ENCODE data around the gene RNF130.

RNF130 gene

GRCh38 chr5:179955062-179955461 is 116.5 kb downstream of the RNF130 start:
- no peak for DNase-seq (ENCODE audit: low read depth)

GRCh38 chr5:179954434-179954833 is 117.1 kb downstream of the RNF130 start:
- peak; percentile 21 for DNase-seq (ENCODE audit: low read depth)
- H3K4me3 ChIP-seq (replicated peaks; ENCODE audit: low read depth, low read length) = no peak overlapping the region
- no peak for TF ChIP-seq CTCF (IDR thresholded peaks at IDR 0.05; ENCODE audit: low read length, missing control alignments)

More at GRCh38 chr5:179955062-179955461, 116.5 kb downstream of the RNF130 start:
- H3K4me3 ChIP-seq (replicated peaks; ENCODE audit: low read depth, low read length) = no peak overlapping the region
- TF ChIP-seq CTCF (IDR thresholded peaks at IDR 0.05; ENCODE audit: low read length, missing control alignments) = no peak

- H3K4me3 ChIP-seq (replicated peaks; ENCODE audit: low read depth, low read length) = no peak overlapping the region
- no peak for DNase-seq (ENCODE audit: low read depth)
- TF ChIP-seq CTCF (IDR thresholded peaks at IDR 0.05; ENCODE audit: low read length, missing control alignments) = no peak
These were observed 117.6 kb downstream of the RNF130 start for GRCh38 chr5:179953987-179954386.

- no peak overlapping the region for H3K4me3 ChIP-seq (replicated peaks; ENCODE audit: low read depth, low read length)
- DNase-seq (ENCODE audit: low read depth) = no peak
- TF ChIP-seq CTCF (IDR thresholded peaks at IDR 0.05; ENCODE audit: low read length, missing control alignments) = no peak
These were observed 134.4 kb downstream of the RNF130 start for GRCh38 chr5:179936976-179937681.

GRCh38 chr5:179930788-179931473 is 140.6 kb downstream of the RNF130 start:
- H3K4me3 ChIP-seq (replicated peaks; ENCODE audit: low read depth, low read length) = no peak overlapping the region
- TF ChIP-seq CTCF (IDR thresholded peaks at IDR 0.05; ENCODE audit: low read length, missing control alignments) = no peak

GRCh38 chr5:179927824-179928223 is 143.7 kb downstream of the RNF130 start:
- no peak for DNase-seq (ENCODE audit: low read depth)
- TF ChIP-seq CTCF (IDR thresholded peaks at IDR 0.05; ENCODE audit: low read length, missing control alignments) = no peak

More at GRCh38 chr5:179930788-179931473, 140.6 kb downstream of the RNF130 start:
- no peak for DNase-seq (ENCODE audit: low read depth)

More at GRCh38 chr5:179927824-179928223, 143.7 kb downstream of the RNF130 start:
- H3K4me3 ChIP-seq (replicated peaks; ENCODE audit: low read depth, low read length) = no peak overlapping the region
